Neural cell (in vitro differentiated cells): ENCODE results near the gene PLXNA2.

Experiments used
- CTCF ChIP-seq: fragments of 450-650 bp; IDR thresholded peaks from 2 replicates; pipeline ENCODE4 v1.5.1; 2014; ENCODE audit warnings: antibody characterized with exemption, mild to moderate bottlenecking, moderate library complexity; ENCODE audit not compliant: poor library complexity, severe bottlenecking
- EZH2 ChIP-seq: fragments of 200-600, 300-800 bp; shearing (Covaris generic), sonication (generic); IDR thresholded peaks from 2 replicates; pipeline ENCODE4 v1.6.1; 2014; ENCODE audit warnings: antibody characterized with exemption, low read length, borderline replicate concordance, mild to moderate bottlenecking; ENCODE audit not compliant: insufficient read depth, poor library complexity, severe bottlenecking
- POLR2AphosphoS5 ChIP-seq: IDR thresholded peaks from 2 replicates; pipeline ENCODE4 v1.6.1; 2012
- RAD21 ChIP-seq: fragments of 450-650 bp; conservative IDR thresholded peaks from 2 replicates; pipeline ENCODE4 v1.6.1; 2014; ENCODE audit warnings: antibody characterized with exemption, mild to moderate bottlenecking, moderate library complexity
- SMC3 ChIP-seq: fragments of 450-650 bp; conservative IDR thresholded peaks from 2 replicates; pipeline ENCODE4 v1.6.1; 2014; ENCODE audit warnings: antibody characterized with exemption, mild to moderate bottlenecking, moderate library complexity; ENCODE audit not compliant: poor library complexity
- TAF1 ChIP-seq: IDR thresholded peaks from 2 replicates; pipeline ENCODE4 v1.6.1; 2012; ENCODE audit warnings: low read depth
- TF ChIP-seq, protein P1 (sequence below): IDR thresholded peaks from 2 replicates; pipeline ENCODE4 v1.6.1; 2012; ENCODE audit warnings: borderline replicate concordance

DNA sequence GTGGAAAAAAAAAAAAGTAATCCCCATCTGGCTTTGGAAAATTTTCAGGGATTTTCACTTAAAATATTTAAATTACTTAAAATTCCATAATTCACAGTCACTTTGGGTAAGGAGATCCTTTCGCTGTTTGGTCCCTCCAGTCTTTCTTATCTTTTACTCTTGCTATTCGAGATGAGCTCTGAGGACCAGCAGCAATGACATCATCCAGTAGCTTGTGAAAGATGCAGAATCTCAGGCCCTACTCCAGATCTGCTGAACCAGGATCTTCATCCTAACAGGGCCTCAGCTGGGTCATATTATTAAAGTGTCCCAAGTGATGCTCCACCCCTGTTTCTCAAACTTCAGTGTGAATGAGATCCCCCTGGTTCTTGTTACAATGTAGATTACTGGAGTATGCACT lies 46.9 kb upstream of the PLXNA2 start:
- TF ChIP-seq POLR2AphosphoS5, result no peak
- no peak for TF ChIP-seq CTCF
- TF ChIP-seq EZH2, result no peak
- TF ChIP-seq, protein P1, sequence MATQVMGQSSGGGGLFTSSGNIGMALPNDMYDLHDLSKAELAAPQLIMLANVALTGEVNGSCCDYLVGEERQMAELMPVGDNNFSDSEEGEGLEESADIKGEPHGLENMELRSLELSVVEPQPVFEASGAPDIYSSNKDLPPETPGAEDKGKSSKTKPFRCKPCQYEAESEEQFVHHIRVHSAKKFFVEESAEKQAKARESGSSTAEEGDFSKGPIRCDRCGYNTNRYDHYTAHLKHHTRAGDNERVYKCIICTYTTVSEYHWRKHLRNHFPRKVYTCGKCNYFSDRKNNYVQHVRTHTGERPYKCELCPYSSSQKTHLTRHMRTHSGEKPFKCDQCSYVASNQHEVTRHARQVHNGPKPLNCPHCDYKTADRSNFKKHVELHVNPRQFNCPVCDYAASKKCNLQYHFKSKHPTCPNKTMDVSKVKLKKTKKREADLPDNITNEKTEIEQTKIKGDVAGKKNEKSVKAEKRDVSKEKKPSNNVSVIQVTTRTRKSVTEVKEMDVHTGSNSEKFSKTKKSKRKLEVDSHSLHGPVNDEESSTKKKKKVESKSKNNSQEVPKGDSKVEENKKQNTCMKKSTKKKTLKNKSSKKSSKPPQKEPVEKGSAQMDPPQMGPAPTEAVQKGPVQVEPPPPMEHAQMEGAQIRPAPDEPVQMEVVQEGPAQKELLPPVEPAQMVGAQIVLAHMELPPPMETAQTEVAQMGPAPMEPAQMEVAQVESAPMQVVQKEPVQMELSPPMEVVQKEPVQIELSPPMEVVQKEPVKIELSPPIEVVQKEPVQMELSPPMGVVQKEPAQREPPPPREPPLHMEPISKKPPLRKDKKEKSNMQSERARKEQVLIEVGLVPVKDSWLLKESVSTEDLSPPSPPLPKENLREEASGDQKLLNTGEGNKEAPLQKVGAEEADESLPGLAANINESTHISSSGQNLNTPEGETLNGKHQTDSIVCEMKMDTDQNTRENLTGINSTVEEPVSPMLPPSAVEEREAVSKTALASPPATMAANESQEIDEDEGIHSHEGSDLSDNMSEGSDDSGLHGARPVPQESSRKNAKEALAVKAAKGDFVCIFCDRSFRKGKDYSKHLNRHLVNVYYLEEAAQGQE, result no peak
- TF ChIP-seq SMC3, result no peak
- TF ChIP-seq RAD21, result no peak
- no peak for TF ChIP-seq TAF1
